D721Med (cell line): ENCODE measurements around the gene CCDC178.
"Not testable (repeated sequence)": the region's sequence is repeated elsewhere in the genome, so short reads cannot be mapped to it uniquely, and the experiment has no call there.

Experiments
- DNase-seq: peaks from one replicate; pipeline ENCODE4 v3.0.0; 2011; ENCODE audit warnings: low spot score; ENCODE audit not compliant: insufficient read length
- FAIRE-seq: peaks from 2 replicates; lab custom pipeline; 2011; peaks lifted over from hg19 to GRCh38; lab: Jason Lieb, UNC
- CTCF ChIP-seq: IDR thresholded peaks from 2 replicates; pipeline ENCODE4 v1.5.1; 2012; ENCODE audit warnings: mild to moderate bottlenecking, control low read depth; ENCODE audit not compliant: insufficient read depth; ENCODE audit errors: missing control alignments

CCDC178 gene

GRCh38 chr18:33159151-33159550 lies 281.4 kb downstream of the CCDC178 start:
- no peak for TF ChIP-seq CTCF
- FAIRE-seq (peak; percentile 93), DNase-seq (no peak)

- TF ChIP-seq CTCF: no peak
- DNase-seq (no peak), FAIRE-seq (peak; percentile 86)
Observed at GRCh38 chr18:33157893-33158292, 282.6 kb downstream of the CCDC178 start.

- no peak for TF ChIP-seq CTCF
- FAIRE-seq: peak; percentile 85
- no peak for DNase-seq
Observed at GRCh38 chr18:33156906-33157470, 283.5 kb downstream of the CCDC178 start.

- DNase-seq (no peak), FAIRE-seq (no peak)
- no peak for TF ChIP-seq CTCF
Observed at GRCh38 chr18:33154049-33154448, 286.5 kb downstream of the CCDC178 start.

GRCh38 chr18:33152376-33152775 lies 288.1 kb downstream of the CCDC178 start:
- DNase-seq: no peak
- TF ChIP-seq CTCF: no peak
- no peak for FAIRE-seq

- FAIRE-seq, DNase-seq: not testable (repeated sequence)
Observed at GRCh38 chr18:33147811-33148210, 292.7 kb downstream of the CCDC178 start.

GRCh38 chr18:33146014-33146413 lies 294.5 kb downstream of the CCDC178 start:
- DNase-seq (no peak), FAIRE-seq (peak; percentile 64)

More at GRCh38 chr18:33146014-33146413, 294.5 kb downstream of the CCDC178 start:
- TF ChIP-seq CTCF: no peak
